Cortex of kidney (tissue), 1 donor: Measurements from ENCODE around the gene SLC38A4.
A peak's percentile ranks its signal among the peaks of the same experiment; 100 is the strongest.
"Not testable (repeated sequence)": the region's sequence is repeated elsewhere in the genome, so short reads cannot be mapped to it uniquely, and the experiment has no call there.

Experiments
- DNase-seq: peaks from one replicate; lab custom pipeline; 2025; lab: John Stamatoyannopoulos, UW

Gene SLC38A4

GRCh38 chr12:46825591-46826414 lies at the start of gene SLC38A4:
SLC38A4 (minus strand) TSS chr12:46825997; CDS start chr12:46793071, 32,926 bp downstream.
- no peak for DNase-seq

DNA sequence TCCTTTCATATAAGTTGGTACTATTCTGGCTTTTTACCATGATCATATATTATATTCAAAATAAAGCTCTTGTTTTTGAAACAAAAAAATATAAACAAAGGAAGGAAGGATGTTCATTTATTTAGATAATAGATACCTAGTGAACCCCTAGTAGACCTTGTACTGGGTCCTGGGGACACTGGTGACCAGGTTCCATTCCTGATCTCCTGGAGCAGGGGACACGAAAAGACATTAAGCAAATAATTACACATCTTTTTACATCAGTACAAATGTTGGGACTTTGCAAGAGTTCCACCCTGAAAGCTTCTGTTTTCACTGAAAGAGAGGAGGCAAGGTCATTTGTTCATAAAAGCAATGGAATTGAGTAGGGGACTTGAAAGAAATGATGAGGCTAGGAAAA lies 49.3 kb upstream of the SLC38A4 start:
- no peak for DNase-seq

GRCh38 chr12:46874642-46875041 lies 48.8 kb upstream of the SLC38A4 start:
- no peak for DNase-seq

GRCh38 chr12:46872135-46872534 lies 46.3 kb upstream of the SLC38A4 start:
- no peak for DNase-seq

- no peak for DNase-seq
These were observed 39.5 kb upstream of the SLC38A4 start for GRCh38 chr12:46865311-46865710.

DNA sequence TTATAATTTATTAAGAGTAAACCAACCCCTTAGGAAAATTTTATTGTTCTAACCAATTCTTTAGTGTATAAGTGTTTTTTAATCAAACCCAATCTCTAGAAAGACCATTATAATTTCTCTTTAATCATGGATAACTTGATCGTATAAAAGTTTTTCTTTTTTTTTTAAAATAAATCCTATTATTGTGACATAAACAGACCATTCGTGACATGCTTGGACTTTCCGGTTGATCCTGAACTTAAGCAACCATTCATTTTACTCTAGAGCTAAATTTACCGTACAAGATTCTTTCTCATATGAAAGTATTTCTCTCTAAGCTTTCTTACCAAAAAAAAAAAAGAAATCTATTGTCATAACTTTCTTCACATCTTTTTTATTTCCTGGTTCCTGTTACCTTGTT lies 32.6 kb upstream of the SLC38A4 start:
- DNase-seq = no peak

- DNase-seq = no peak
These were observed 31.7 kb upstream of the SLC38A4 start for GRCh38 chr12:46857486-46857885.

GRCh38 chr12:46855760-46856159 lies 30.0 kb upstream of the SLC38A4 start:
- DNase-seq = no peak

DNA sequence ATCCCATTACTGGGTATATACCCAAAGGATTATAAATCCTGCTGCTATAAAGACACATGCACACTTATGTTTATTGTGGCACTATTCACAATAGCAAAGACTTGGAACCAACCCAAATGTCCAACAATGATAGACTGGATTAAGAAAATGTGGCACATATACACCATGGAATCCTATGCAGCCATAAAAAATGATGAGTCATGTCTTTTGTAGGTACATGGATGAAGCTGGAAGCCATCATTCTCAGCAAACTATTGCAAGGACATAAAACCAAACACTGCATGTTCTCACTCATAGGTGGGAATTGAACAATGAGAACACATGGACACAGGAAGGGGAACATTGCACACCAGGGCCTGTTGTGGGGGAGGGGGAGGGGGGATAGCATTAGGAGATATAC lies 28.4 kb upstream of the SLC38A4 start:
- DNase-seq = not testable (repeated sequence)

DNA sequence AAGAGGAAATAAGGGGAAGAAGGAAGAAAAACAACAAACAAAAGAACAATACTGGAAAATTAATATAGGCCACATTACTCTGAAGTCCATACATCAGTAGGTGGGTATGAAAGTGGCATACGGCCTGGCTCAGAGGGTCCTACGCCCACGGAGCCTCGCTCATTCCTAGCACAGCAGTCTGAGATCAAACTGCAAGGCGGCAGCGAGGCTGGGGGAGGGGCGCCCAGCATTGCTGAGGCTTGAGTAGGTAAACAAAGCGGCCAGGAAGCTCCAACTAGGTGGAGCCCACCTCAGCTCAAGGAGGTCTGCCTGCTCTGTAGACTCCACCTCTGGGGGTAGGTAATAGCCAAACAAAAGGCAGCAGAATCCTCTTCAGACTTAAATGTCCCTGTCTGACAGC lies 23.0 kb upstream of the SLC38A4 start:
- not testable (repeated sequence) for DNase-seq

DNA sequence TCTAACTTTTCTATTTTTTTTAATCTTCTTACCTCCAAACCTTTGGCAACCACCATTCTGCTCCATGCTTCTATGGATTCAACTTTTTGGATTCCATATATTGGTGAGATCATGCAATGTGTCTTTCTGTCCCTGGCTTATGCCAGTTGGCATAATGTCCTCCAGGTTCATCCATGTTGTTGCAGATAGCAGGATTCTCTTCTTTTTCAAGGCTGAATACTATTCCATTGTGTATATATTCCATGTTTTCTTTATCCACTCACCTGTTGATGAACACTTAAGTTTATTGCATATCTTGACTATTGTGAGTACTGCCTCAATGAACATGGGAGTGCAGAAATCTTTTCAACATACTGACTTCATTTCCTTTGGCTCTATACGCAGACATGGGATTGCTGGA lies 21.2 kb upstream of the SLC38A4 start:
- no peak for DNase-seq

GRCh38 chr12:46843811-46844210 lies 18.0 kb upstream of the SLC38A4 start:
- no peak for DNase-seq

GRCh38 chr12:46841891-46842290 lies 16.1 kb upstream of the SLC38A4 start:
- no peak for DNase-seq

DNA sequence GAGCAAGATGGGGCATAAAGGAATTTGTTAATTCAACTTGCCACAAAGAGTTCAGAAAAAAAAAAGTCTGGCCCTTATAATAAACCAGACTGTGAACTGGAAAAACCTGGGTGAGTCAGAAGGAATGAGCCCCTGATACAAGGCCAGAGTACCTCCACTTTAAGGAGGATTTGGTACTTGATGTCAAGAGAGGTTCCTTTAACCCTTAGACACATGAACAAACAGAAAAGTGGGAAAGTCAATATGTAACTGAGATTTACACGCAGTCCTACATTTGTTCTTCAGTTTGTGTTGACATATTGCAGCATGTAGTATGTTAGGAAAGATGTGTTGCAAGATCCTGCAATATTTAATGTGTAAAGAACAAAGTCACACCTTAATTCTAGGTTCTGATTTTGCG lies 14.2 kb upstream of the SLC38A4 start:
- no peak for DNase-seq

DNA sequence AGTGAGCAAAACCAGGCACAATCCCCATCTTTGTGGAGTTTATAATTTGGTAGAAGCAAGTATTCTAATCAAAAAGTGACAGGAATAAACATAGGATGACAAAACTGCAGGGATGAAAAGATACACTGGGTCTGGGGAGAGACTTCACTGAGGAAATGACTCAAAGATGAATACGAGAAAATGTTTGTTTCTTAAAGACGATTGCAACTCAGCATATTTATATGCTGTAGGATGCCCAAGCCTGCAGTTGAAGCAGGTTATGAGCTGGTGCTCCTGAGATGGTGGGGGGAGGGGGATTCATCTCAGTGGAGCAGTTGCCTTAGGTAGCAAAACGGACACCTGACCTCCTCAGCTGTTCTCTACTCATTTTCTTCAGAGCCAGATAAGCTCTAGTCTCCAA lies 13.4 kb upstream of the SLC38A4 start:
- DNase-seq = no peak

DNA sequence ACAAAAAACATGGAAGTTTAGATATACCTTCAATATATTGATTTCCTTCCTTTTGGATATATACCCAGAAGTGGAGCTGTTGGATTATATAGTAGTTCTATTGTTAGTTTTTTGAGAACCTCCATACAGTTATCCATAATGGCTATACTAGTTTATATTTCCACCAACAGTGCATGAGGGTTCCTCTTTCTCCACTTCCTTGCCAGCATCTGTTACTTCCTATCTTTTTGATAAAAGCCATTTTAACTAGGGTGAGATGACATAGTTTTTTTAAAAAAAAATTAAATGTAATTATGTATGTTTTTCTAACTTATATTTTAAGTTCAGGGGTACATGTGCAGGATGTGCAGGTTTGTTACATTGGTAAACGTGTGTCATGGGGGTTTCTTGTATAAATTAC lies 10.0 kb upstream of the SLC38A4 start:
- no peak for DNase-seq

- no peak for DNase-seq
These were observed 6.4 kb upstream of the SLC38A4 start for GRCh38 chr12:46832130-46832704.

DNA sequence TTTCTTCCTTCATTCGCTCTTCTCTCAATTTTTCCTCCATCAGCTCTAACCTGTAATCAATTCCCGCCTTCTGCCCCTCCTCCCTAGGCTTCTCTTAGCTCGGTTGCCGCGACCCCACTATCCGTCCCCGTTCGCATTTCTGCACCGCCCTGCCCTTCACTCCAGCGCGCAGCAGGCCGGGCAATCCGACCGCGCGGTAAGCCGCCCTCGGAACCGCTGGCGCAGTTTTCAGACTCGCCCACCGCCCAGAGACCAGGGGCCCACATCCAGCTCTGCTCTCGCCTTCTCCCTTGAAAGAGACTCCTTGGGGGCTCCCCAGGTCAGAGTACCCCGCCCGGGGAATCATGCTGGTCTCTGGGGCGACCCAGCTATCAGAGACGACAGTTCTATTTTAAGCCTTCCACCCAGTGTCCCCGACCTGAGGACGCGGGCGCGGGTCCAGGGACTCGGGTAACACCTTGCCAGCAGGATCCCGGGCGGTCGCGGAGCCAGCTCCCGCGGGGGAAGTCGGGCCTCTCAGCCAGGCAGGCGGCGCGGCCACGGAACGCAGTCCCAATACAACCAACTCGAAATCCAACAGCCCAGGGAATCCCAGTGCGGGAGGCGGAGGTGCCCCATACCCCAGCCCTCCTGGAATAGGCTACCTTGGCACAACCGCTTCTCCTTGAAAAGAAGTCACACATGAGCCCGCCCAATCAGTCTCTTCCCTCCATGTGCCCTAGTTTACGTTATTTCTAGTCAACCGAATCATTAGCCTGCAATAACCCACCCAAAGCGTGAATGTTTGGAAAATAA lies 5.7 kb upstream of the SLC38A4 start:
- DNase-seq = peak; percentile 12

GRCh38 chr12:46830731-46831334 lies 5.0 kb upstream of the SLC38A4 start:
- DNase-seq = no peak

GRCh38 chr12:46824709-46825108 lies 1.1 kb downstream of the SLC38A4 start:
- no peak for DNase-seq

DNA sequence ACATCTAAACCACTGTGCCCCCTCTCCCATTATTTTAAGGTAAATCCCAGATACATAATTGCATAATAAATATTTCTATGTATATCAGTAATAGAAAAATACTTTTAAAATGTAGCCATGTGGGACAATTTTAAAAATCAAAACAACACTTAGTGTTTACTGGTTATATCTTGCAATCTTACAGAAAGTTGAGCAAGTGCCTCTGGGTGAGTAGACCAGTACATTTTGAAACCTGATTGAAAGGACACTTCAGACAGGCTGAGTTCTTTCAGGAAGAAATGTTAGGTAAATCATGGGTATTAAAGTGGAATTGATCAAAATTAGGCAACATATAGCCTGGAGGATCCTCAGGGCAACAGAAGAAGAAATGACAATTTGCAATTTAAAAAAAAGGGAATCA lies 7.2 kb downstream of the SLC38A4 start:
- no peak for DNase-seq

DNA sequence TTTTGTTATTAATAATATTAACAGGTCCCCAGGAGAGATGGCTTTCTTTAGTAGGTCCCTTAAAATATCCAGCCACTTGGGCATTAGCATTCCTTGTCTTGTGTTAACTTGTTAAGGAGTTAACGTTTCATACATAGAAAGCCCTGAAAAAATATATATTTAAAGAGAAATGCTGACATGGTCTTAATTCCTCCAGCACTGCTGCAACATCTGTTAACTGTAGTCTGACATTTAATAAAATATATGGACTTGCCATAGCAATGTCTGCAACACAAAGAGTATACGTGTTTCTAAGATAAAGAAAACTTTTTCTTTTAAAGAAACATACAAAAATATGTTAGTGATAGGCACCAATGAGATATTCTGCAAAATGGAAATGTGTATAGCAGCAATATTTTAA lies 10.0 kb downstream of the SLC38A4 start:
- DNase-seq = no peak

DNA sequence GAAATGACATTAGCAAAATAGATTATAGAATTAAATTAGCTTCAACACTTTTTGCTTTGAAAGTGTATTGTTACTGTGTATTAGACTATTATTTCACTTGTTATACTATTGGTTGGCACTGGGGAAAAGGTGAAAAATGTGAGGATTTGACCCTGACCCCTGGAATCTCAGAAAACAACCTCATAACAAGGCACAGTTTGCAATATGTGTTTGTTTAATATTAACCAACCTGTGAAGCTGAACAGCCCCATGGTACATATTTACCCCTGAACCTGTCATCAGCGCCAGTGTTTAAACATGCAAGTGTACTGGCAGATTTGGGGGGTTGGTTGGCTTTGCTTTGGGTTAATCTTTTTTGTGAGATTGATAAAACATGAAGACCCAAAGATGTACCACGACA lies 11.7 kb downstream of the SLC38A4 start:
- no peak for DNase-seq
